T47D (cell line): ENCODE results near the gene FAM76A.
A peak's percentile ranks its signal among the peaks of the same experiment; 100 is the strongest.
"Not testable (repeated sequence)": the region's sequence is repeated elsewhere in the genome, so short reads cannot be mapped to it uniquely, and the experiment has no call there.

Source experiments
- DNase-seq, 2 experiments: peaks; one replicate each; pipeline versions ENCODE4 v3.0.0 to v3.0.0-alpha.2; 2011 to 2012; ENCODE audit warnings: low read depth in 1 of 2, low spot score in 1 of 2
- JUND ChIP-seq: IDR thresholded peaks from 2 replicates; pipeline ENCODE4 v1.6.1; 2012; ENCODE audit warnings: low read depth
- in situ Hi-C: cut with HindIII; loops from 2 replicates; pipeline ENCODE4 v1.10.0; 2016; ENCODE audit warnings: low sequenced_read_pairs, low pct_unique_long_range_greater_than_20kb

Gene FAM76A

GRCh38 chr1:27774654-27775053, 48.9 kb downstream of the FAM76A start:
- DNase-seq: no peak
- no peak for TF ChIP-seq JUND
- in situ Hi-C loops: no loop called here

GRCh38 chr1:27775336-27775735, 49.6 kb downstream of the FAM76A start:
- in situ Hi-C loops, DNase-seq: not testable (repeated sequence)

GRCh38 chr1:27776276-27776675, 50.5 kb downstream of the FAM76A start:
- DNase-seq, in situ Hi-C loops: not testable (repeated sequence)

GRCh38 chr1:27778056-27778455, 52.3 kb downstream of the FAM76A start:
- in situ Hi-C loops: no loop called here
- DNase-seq: no peak
- no peak for TF ChIP-seq JUND

- DNase-seq: no peak
- in situ Hi-C loops: no loop called here
- TF ChIP-seq JUND: no peak
Measured at GRCh38 chr1:27779122-27779521, 53.4 kb downstream of the FAM76A start.

- TF ChIP-seq JUND: no peak
- in situ Hi-C loops: no loop called here
- no peak for DNase-seq
Measured at GRCh38 chr1:27782950-27783349, 57.2 kb downstream of the FAM76A start.

GRCh38 chr1:27784700-27785099, 58.9 kb downstream of the FAM76A start:
- in situ Hi-C loops: no loop called here
- no peak for DNase-seq
- TF ChIP-seq JUND: no peak

- DNase-seq: no peak
- in situ Hi-C loops: no loop called here
- TF ChIP-seq JUND: no peak
Measured at GRCh38 chr1:27785781-27786455, 60.2 kb downstream of the FAM76A start.

GRCh38 chr1:27787895-27788294, 62.1 kb downstream of the FAM76A start:
- no peak for DNase-seq
- TF ChIP-seq JUND: no peak
- in situ Hi-C loops: no loop called here

- peak in 1 of 2 experiments; percentile 3 for DNase-seq
- TF ChIP-seq JUND: no peak
- in situ Hi-C loops: no loop called here
Measured at GRCh38 chr1:27789540-27790041, 63.8 kb downstream of the FAM76A start.

GRCh38 chr1:27790270-27790669, 64.5 kb downstream of the FAM76A start:
- DNase-seq, in situ Hi-C loops: not testable (repeated sequence)

GRCh38 chr1:27795601-27796000, 69.8 kb downstream of the FAM76A start:
- in situ Hi-C loops: no loop called here
- TF ChIP-seq JUND: no peak
- no peak for DNase-seq

- in situ Hi-C loops: no loop called here
- no peak for TF ChIP-seq JUND
- DNase-seq: no peak
Measured at GRCh38 chr1:27804791-27805190, 79.0 kb downstream of the FAM76A start.

- DNase-seq: no peak
- in situ Hi-C loops: no loop called here
- no peak for TF ChIP-seq JUND
Measured at GRCh38 chr1:27806758-27807157, 81.0 kb downstream of the FAM76A start.
